HG02973 (cell line): ENCODE results near the gene MAGI3.

ENCODE experiments used
- ATAC-seq: cut with Tn5 transposase; IDR thresholded peaks from one replicate; pipeline ENCODE4 v1.9.1; 2021; ENCODE audit warnings: moderate library complexity; ENCODE audit not compliant: unreplicated experiment

Gene MAGI3

GRCh38 chr1:113647164-113647563, 256.8 kb downstream of the MAGI3 start:
- no peak for ATAC-seq

- ATAC-seq, result no peak
Measured at GRCh38 chr1:113648478-113648877, 258.2 kb downstream of the MAGI3 start.

GRCh38 chr1:113652771-113653170, 262.5 kb downstream of the MAGI3 start:
- no peak for ATAC-seq

GRCh38 chr1:113653741-113654140, 263.4 kb downstream of the MAGI3 start:
- no peak for ATAC-seq

DNA sequence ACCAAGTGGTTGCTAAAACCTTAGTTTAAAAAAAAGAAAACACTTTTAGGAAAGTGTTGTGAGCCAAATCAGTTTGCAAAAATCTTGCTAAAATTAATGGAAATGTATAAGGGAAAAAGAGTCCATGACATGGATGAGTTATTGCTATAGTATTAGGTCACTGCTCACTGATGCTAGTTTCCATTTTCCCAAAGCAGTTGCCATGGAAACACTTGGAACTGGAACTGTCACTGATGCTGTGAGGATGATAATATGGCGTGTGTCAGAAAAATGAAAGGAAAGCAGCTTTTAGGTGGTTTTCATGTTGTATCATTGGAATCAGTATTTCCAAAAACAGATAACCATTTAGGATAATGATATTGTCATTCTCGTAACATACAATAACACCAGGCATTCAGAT, 264.6 kb downstream of the MAGI3 start:
- ATAC-seq, result no peak

- ATAC-seq, result no peak
Measured at GRCh38 chr1:113657126-113657525, 266.8 kb downstream of the MAGI3 start.

GRCh38 chr1:113657556-113658063, 267.3 kb downstream of the MAGI3 start:
- no peak for ATAC-seq

DNA sequence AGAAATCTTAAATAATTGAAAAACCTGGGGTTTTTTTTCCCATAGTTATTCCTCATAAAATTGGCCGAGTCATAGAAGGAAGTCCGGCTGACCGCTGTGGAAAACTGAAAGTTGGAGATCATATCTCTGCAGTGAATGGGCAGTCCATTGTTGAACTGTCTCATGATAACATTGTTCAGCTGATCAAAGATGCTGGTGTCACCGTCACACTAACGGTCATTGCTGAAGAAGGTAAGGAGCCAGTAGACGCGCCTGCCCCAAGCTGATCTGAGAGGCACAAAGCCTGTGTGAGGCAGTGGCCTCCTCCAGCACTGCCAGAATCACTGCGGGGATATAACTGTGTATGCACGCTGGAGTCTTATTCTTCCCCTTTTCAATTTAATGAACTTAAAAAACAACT, 268.7 kb downstream of the MAGI3 start:
- ATAC-seq, result no peak

DNA sequence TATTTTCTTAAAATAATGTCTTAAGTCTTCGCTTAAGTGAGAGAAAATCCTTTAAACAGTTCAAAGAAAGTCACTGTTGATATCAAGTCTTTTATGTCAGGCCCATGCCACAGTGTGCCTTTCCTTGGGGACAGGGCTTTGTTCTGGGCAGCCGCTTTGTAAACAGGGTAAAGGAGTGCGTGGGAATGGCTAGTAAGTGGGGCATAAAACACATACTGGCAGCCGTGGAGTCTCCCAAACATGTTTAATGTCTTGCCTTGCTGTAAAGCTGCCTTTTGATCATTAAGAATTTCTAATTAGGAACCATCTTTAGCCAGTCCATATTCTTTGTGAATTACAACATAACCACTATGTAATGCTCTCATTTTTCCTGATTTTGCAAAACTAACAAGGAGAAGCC, 269.2 kb downstream of the MAGI3 start:
- no peak for ATAC-seq

DNA sequence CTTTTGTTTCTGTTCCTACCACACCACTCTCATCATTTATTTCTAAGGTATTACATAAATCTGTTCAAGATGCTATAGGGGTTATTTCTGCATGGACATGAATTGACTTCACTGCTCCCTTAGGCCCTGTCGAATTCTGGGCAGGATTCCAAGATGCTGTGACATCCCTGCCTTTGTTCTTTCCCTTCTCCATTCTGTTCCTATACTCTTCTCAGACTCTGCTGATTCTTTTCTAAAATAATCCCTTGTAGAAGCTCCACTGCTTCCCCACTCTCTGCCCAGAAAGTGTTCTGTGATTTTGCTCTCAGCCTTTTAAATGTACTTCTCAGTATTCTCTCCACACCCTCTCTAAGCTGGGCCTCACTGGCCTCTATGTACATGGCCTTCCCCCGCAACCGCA, 269.8 kb downstream of the MAGI3 start:
- ATAC-seq, result no peak

DNA sequence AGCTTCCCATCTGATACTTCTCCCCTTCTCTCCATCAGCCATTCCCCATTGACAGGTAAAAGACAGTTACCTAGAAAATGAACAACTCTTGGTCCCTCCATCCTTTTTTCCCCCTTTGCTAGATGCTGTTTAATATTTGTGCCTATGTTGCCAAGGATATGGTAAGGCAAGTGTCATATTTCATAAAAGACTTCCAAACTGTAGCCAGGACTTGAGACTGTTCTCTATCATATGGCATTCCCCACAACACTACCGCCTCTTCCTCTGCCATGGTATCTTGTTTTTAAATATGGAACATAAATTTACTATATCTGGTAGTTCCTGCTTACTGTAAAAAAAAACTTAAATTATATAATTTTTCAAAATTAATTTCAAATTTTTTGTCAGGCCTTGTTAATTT, 271.8 kb downstream of the MAGI3 start:
- no peak for ATAC-seq

DNA sequence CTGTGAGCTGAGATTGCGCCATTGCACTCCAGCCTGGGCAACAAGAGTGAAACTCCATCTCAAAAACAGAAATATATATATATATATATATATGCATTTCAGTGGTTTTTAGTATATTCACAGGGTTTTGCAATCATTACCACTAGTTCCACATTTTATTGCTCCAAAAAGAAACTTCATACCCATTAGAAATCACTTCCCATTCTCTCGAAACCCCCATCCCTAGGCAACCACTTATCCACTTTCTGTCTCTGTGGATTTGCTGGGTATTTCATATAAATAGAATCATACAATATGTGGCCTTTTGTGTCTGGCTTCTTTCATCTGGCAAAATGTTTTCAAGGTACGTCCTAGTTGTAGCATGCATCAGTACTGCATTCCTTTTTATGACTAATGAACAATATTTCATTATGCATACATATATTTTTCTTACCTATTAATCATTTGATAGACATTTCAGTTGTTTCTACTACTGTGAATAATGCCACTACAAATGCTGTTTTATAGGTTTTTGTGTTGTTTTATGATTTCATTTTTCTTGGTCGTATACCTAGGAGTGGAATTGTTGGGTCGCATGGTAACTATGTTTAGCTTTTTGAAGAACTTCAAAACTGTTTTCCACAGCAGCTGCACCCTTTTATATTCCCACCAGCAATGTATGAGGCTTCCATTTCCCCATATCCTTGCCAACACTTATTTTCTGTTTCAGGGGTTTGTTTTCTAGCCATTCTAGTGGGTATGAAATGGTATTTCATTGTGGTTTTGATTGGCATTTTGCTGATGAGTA, 273.0 kb downstream of the MAGI3 start:
- no peak for ATAC-seq

- ATAC-seq, result no peak
Measured at GRCh38 chr1:113665071-113665470, 274.8 kb downstream of the MAGI3 start.

- ATAC-seq, result no peak
Measured at GRCh38 chr1:113666126-113666525, 275.8 kb downstream of the MAGI3 start.

- ATAC-seq, result no peak
Measured at GRCh38 chr1:113669988-113670387, 279.7 kb downstream of the MAGI3 start.

DNA sequence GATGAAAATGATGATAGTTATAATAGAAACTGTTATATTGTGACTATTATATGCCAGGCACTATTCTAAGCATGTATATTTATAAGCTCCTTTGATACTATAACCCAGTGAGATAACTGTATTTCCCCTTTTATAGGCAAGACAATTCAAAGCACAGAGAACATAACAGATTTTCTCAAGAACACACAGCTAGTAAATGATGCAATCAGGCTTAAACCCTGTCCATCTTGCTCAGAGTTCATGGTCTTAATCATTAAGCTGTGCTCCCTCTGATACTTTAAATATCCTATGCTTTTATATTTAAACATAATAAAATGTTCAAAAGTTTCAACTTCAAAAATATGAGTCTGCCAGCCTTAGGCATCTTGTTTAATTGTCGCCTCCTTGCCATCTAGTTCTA, 280.3 kb downstream of the MAGI3 start:
- ATAC-seq, result no peak

DNA sequence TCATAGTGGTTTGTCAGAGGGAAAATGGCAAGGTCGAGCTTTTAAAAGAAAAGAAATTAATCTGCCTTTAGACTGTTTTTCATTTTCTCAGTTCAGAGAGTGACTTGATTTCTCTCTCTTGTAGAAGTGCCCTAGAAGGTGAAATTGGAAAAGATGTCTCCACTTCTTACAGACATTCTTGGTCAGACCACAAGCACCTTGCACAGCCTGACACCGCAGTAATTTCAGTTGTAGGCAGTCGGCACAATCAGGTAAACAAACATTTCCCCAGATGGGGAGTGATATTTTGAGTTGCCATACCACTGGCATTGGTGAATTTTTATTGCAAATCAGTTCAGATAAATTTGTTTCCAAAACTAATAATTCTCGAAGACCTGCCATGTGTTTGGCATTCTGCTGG, 282.2 kb downstream of the MAGI3 start:
- no peak for ATAC-seq

GRCh38 chr1:113674591-113674990, 284.3 kb downstream of the MAGI3 start:
- no peak for ATAC-seq

- no peak for ATAC-seq
Measured at GRCh38 chr1:113675302-113675701, 285.0 kb downstream of the MAGI3 start.

- ATAC-seq, result no peak
Measured at GRCh38 chr1:113676524-113676923, 286.2 kb downstream of the MAGI3 start.

DNA sequence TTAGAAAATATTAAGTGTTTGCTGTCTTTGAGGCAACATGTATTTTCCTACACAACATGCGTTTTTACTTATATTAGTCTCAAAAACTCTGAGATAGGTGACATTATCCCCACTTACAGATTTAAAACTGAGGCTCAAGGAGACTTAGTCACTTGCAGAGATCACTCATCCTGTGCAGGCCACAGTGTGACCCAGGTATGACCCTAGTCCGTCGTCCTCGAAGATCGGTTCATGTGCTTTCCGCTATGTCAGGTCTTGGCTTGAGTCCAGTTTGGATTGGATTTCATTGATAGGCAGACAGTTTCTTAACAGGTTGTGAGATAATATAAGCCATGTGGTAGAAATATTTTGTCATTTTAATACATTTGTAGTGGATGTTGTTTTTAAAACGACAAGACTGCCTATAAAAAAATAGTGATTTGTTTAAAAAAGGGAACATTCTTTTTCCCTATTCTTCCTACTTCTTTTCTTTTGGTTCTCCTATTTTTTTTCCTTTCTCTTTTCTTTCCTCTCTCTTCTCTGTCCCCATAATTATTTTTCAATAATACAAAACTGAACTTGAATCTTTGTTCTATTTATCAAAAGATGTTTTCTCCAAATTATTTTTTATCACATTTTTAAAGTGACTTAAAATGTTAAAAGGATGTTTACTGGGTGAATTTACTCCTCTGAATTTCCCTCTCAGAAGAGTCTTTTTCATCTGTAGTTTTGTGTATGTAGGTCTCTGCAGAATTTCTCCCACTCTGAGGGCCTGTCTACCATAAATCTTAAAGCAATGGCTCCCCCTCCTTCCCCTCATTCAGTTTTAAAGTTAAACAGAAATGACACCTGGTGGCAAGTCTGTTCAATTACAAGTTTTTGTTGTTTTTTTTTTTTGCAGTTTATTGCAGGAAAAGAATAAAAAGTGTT, 287.2 kb downstream of the MAGI3 start:
- ATAC-seq, result no peak

GRCh38 chr1:113678159-113678469, 287.8 kb downstream of the MAGI3 start:
- no peak for ATAC-seq
